KG1 (cell line): ENCODE measurements around the gene DHX32.
"Not testable (repeated sequence)": the region's sequence is repeated elsewhere in the genome, so short reads cannot be mapped to it uniquely, and the experiment has no call there.

Experiments used
- DNase-seq: peaks from one replicate; lab custom pipeline; 2025; lab: John Stamatoyannopoulos, UW

The DHX32 gene, protein sequence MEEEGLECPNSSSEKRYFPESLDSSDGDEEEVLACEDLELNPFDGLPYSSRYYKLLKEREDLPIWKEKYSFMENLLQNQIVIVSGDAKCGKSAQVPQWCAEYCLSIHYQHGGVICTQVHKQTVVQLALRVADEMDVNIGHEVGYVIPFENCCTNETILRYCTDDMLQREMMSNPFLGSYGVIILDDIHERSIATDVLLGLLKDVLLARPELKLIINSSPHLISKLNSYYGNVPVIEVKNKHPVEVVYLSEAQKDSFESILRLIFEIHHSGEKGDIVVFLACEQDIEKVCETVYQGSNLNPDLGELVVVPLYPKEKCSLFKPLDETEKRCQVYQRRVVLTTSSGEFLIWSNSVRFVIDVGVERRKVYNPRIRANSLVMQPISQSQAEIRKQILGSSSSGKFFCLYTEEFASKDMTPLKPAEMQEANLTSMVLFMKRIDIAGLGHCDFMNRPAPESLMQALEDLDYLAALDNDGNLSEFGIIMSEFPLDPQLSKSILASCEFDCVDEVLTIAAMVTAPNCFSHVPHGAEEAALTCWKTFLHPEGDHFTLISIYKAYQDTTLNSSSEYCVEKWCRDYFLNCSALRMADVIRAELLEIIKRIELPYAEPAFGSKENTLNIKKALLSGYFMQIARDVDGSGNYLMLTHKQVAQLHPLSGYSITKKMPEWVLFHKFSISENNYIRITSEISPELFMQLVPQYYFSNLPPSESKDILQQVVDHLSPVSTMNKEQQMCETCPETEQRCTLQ

DNA sequence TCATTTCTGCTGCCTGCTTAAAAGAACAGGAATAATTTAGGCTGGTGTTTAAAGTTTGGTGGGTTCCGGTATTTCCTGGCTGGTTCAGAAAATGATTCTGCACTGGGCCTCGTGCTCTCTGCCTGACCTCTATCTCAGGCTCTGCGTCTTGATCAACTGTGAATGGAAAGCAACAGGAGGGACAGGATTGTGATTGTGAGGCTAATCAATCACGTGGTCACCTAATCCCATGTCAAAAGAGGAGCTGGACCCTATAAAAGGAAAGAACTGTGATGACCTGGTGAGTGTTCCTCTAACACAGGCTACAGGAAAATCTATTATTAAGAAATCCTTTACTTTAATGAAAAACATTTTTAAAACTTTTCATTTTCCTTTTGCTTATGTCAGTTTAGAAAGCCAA lies at the start of gene DHX32:
TSS of gene DHX32 (minus strand) at position 101 of the 400 bp plus-strand sequence. CDS start 468 bp downstream, outside the sequence.
- no peak for DNase-seq

DNA sequence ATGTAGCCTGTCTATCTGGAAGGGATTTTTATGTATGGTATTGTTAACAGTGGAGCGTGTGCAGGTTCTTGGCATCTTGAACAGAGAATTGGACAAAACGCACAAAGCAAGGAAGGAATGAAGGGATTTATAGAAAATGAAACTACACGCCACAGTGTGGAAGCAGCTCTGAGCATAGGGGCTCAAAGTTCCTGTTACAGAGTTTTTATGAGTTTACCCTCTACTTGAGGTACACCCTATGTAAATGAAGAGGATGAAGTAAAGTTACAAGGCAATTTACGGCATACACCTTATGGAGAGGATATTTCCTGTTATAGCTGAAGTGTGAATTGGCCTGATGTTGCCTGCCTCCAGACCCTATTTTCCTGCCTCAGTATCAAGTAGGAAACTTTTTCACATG lies 48.5 kb upstream of the DHX32 start:
- no peak for DNase-seq

DNA sequence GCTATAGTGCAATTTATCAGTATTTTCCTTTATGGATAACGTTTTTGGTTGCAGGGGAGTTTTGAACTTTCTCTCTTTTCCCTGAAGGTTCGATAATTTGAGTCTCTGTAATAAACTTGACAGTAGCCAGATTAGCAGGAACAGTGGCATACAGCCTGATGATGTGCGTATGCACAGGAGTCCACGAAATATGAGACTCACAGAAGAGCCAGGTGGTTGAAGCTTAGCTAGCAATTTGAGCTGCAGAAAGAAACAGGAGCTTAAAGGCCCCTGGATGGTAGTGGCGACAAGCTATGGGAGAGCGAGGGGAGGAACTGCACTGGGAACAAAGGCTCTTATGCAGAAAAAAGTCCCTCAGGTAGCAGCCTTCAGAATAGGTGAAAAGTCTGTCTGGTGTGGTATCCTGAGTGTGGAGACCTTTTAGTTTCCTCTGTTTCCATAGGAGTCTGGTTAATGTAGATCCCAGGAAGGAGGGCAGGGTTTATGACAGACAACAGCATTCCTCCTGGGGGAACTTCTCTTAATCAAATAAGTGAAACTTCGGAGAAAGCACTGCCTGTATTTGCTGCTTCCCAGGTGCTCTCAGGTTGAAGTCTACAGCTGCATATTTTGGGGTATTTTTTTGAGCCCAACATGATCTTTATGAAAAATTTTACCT lies 48.0 kb upstream of the DHX32 start:
- no peak for DNase-seq

DNA sequence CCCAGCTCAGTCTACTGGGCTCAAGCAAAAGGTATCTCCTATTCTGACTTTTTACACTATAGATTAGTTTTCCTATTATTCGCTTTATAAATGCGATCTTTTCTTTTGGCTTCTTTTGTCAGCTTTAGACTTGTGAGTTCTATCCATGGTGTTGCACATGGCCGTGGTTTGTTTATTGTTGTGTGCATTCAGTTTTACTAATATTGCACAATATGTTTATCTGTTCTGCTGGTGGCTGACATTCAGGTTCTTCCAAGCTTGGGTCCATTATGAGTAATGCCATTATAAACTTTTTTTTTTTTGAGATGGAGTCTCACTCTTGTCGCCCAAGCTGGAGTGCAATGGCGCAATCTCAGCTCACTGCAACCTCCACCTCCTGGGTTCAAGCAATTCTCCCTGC lies 46.2 kb upstream of the DHX32 start:
- DNase-seq = not testable (repeated sequence)

DNA sequence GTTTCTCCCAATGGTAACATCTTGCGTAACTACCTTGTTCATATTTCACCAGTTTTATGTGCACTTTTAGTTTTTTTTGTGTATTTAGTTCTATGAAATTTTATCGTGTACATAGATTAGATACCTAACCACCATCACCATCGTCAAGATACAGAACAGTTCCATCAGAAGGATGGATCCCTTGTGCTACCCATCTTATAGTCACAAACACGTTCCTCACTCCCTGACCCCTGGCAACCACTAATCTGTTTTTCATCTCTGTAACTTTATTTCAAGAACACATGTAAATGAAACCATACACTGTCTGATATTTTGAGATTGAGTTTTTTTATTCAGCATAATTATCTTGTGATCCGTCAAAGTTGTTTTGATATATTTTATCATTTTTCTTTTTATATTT lies 45.2 kb upstream of the DHX32 start:
- no peak for DNase-seq

DNA sequence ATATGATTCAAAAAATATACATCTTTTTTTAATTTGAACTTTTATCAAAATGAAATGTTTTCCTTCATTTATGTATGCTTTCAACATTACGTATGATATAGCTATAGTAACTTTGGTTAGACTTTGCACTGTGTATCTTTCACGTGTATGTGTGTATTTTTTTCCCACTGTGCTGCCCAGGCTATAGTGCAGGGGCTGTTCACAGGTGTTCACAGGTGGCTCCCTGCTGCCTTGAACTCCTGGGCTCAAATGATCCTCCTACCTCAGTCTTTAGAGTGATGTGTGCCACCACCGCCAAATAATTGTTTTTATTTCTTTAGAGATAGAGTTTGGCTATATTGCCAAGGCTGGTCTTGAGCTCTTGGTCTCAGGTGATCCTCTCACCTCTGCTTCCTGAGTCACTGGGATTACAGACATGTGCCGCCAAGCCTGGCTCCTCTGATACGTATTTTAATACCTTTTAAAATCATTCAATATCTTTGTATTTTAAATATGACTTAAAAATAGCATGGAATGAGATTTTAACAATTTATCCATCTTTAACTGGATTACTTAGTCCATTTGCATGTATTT lies 44.3 kb upstream of the DHX32 start:
- no peak for DNase-seq

DNA sequence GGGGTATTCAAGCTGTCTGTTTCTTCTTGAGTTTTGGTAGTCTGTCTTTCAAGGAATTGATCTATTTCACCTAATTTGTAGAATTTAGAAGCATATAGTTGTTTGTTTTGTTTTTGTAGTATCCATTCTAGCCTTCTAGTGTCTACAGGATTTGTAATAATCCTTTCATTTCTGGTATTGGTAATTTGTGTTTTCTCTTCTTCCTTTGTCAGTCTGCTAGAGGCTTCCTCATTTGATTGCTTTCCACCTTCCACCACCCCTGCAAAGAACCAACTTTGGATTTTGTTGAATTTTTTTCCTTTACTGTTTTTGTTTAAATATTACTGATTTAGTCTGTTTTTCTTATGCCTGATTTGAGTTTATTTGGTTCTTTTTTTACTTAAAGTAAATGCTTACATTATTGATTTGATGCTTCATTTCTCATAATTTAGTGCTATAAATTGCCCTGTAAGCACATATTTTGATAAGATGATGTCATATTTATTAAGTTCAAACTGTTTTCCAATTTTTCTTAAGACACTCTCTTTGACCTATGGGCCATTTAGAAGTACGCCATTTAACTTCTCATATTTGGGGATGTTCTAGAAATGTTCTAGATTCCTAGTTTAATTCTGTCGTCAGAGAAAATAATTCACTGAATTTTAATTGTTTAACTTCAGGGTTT lies 40.7 kb upstream of the DHX32 start:
- not testable (repeated sequence) for DNase-seq

DNA sequence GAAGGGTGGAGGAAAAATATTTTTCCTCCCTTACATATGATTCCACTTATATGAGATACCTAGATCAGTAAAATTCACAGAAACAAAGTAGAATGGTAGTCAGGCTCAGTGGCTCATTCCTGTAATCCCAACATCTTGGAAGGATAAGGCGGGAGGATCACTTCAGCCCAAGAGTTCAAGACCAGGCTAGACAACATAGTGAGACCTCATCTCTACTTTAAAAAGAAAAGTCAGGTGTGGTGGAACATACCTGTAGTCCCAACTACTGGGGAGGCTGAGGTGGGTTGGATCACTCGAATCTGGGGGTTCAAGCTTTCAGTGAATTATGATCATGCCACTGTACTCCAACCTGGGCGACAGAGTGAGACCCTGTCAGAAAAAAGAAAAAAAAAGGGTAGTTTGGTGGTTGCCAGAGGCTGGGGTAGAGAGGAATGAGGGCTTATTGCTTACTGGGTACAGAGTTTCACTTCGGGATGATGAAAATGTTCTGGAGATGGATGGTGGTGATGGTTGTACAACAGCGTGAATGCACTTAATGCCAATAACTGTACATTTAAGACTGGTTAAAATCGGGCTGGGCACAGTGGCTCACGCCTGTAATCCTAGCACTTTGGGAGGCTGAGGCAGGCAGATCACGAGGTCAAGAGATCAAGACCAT lies 36.7 kb upstream of the DHX32 start:
- not testable (repeated sequence) for DNase-seq

DNA sequence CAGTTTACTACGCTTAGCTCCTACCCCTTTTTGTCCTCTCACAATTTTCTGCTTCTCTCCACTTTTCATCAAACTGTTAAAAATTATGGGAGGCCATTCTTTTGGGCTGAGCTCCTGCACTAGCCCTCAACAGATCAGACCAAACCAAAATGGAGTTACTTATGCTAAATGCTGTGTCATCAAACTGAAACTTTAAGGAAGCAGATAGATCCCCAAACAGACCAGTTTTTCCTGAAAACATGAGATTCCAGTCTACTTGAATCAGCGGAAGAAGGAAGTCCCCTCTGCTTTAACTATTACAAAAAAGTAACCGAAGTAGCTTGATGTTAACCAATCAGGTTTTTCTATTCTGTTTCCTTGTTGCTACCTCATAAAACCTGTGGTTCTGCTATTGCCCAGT lies 35.9 kb upstream of the DHX32 start:
- no peak for DNase-seq

DNA sequence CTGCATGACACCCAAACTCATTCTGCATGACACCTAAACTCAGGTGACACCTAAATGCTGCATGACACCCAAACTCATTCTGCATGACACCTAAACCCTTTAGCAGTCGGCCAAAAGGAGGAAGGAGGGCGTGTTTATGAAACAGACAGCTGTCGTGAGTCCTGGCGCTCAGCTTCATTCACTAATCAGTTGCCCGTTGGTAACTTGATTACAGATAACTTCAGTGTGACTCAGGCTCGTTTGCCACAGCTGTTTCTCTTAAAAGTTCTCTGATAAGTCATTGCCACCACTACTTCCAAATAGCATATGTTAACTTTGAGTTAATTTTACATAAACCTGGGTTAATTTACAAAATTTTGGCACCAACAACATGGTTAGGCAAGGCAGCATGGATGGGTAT lies 32.2 kb upstream of the DHX32 start:
- DNase-seq = not testable (repeated sequence)

DNA sequence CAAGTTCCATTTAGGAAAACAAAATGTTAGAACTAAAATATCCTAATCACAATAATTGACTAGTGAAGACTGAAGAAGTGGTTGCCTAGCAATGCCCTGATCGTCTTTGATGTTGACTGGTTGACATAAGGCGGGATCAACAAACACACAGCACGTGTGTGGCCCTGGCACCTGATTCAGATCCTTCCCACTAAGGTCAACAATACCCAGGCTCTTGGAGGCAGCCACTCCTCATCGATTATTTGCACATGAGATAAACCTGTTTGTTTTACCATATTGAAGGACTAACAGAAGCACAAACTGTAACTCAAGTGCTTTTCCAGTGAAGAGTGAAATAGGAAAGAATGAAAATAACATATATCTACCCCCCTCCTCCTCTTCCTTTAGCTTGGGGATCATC lies 30.9 kb upstream of the DHX32 start:
- DNase-seq = no peak

DNA sequence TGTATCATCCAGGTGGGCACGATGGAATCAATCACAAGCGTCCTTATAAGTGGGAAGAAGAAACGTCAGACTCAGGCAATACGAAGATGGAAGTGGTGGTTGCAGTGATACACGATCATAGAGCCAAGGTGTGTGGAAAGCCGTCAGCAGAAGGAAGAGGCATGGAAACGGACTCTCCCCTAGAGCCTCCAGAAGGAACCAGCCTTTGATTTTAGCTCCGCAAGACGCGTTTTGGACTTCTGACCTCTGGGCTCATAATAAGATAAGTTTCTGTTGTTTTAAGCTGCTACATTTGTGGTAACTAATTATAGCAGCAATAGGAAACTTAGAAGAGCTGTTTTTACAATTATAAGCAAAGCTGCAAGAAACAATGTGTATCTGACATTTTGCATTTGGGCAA lies 30.1 kb upstream of the DHX32 start:
- DNase-seq = no peak

DNA sequence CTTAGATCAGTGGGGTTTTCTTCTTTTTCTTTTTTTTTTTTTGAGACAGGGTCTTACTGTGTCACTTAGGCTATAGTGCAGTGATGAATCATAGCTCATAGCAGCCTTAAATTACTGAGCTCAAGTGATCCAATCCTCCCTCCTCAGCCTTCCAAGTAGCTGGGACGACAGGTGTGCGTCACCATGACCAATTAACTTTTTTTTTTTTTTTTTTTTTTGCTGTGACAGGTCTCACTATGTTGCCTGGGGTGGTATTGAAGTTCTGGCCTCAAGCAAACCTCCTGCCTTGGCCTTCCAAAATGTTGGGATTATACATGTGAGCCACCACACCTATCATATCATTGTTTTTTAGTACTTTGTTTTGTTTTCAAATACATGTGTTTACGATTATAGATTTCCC lies 28.4 kb upstream of the DHX32 start:
- DNase-seq = not testable (repeated sequence)

DNA sequence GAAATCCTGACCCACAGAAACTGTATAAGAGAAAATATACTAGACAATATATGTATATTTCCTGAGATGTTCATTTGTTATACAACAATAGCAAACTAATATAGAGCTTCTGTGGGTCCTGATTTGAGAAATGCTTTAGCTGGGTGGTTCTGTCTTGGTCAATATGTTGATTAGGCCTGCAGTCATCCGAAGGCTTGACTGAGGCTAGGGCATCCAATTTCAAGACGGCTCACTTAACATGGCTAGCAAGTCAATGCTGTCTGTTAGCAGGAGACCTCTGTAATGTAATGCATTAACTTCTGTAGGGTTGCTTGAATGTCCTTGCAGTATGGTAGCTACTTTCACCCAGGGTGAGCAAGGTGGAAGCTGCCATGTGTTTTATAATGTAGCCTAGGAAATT lies 27.7 kb upstream of the DHX32 start:
- not testable (repeated sequence) for DNase-seq

DNA sequence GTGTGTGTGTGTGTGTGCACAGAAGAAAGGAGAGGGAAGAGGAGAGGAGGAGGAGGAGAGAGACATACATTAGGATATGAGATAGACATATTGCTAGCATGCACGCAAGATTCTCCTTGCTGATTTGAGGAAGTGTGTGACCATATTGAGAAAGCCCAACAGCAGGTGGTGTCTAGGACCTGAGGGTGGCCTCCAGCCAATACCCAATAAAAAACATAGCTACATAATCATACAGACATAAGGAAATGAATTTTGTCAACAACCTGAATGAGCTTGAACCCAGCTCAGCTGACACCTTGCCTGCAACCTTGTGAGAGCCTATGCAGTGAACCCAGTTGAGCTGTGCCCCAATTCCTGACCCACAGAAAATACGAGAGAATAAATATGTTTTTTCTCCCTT lies 26.5 kb upstream of the DHX32 start:
- DNase-seq = not testable (repeated sequence)

DNA sequence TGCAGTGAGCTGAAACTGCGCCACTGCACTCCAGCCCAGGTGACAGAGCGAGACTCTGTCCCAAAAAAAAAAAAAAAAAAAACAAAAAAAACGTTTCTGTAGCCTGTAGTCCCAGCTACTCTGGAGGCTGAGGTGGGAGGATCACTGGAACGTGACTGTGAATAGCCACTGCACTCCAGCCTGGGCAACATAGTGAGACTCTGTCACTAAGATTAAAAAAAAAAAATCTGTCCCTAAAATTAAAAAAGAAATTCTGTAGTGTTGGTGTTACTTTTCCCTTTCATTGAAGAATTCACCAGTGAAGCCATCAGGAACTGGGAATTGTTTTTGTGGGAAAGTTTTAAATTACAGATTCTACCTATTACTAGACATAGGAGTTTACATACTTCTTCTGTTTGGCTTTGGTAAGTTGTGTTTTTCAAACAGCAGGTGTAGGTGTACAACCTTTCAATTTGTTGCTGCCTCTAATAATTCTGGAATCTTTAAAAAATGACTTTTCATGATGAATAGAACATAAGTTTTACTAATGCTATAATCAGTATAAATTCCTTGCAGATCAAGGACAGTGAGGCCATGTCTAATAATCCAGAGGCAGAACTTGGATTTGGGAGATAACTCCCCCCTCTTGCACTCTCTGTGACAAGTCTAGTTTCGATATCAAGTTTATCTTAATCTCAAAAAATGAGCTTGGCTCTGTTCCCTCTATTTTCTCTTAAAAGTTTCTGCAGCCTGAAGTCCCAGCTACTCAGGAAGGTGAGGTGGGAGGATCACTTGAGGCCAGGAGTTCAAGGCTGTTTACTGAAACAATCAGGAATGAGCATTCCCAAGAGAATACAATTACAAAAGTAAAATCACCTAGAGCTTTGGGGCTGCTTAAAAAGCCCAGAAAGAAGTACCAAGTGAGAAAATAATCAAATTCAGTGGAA lies 24.2 kb upstream of the DHX32 start:
- DNase-seq = not testable (repeated sequence)

DNA sequence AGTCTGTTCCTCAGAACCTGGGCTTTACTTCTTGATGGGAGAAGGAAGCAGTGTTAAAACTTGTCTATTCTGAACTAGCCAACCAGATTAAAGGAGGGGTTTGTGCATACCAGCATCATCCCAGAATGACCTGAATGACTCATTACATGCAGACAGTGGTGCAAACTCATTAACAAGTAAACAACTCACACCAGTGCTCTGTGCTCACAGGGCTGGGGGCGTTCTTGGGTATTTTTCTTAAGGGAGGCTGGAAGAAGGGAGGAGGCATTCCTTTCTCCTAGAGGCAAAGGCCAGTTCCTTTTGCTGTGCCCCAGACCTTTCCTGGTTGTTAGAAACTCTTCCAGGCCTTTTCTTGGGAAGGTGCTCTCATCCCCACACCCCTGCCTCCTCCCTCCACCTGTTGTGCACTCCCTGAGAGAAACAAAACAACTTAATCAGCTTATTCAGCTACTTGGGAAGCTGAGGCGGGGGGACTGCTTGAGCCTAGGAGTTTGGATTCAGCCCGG lies 22.1 kb upstream of the DHX32 start:
- not testable (repeated sequence) for DNase-seq

DNA sequence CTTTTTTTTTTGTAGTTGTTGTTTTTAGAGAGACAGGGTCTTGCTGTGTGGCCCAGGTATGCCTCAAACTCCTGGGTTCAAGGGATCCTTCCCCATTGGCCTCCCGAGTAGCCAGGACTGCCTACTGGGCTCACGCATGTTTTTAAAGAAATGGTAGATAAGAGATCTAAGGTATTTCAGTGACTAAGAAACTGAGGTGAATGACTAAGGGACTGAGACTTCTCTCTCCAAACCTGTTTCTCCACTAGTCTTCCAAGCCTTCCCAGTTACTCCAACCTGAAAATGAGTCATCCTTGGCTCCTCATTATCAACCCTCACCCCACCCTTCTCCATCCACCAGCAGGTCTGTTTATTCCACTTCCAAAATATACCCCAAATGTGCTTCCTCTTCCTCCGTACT lies 19.9 kb upstream of the DHX32 start:
- not testable (repeated sequence) for DNase-seq

DNA sequence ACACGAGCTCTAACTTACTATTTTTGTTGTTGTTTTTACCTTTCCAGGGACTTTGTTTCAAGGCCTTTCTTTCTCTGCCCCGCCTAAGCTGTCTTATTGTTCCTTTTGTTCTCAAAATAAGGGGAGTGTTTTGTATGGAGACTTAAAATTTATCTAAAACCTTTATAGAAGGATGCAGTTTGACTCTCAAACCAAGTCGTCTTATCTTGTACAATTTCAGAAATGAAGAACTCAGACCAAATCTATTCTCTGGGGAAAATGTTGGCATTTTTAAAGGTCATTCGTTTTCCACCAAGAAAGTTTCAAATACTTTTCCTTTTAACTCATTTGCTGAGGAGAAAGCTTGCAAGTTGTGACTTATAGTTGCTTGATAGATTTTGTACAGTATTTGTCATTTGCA lies 16.2 kb upstream of the DHX32 start:
- not testable (repeated sequence) for DNase-seq
